ENCODE results near the gene CCDC18.
A peak's percentile ranks its signal among the peaks of the same experiment; 100 is the strongest.

CCDC18 gene

GRCh38 chr1:93302078-93302477 is 121.6 kb downstream of the CCDC18 start:
- DNase-seq (ENCODE audit: low read depth in 1 of 2, low spot score in 1 of 2): no peak

GRCh38 chr1:93304716-93305138 is 124.2 kb downstream of the CCDC18 start:
- DNase-seq (ENCODE audit: low read depth in 1 of 2, low spot score in 1 of 2): peak in 1 of 2 donors; percentile 3

DNA sequence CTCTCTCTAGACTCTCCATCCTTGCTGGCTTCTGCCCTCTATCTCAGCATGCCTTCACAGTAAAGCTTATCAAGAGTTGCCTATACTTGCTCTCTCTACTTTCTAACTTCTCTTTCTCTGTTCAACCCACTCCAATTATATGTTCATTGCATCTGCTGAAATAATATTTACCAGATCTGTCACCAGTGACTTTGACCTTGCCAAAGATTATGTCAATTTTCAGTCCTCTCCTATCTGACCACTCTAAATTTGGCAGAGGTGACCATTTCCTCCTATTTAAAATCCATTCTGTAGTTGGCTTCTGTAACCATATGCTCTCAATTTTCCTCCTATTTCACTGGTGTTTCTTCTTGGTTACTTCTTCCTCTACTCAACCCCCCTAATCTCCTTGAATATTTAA is 126.4 kb downstream of the CCDC18 start:
- DNase-seq (ENCODE audit: low read depth in 1 of 2, low spot score in 1 of 2): no peak

DNA sequence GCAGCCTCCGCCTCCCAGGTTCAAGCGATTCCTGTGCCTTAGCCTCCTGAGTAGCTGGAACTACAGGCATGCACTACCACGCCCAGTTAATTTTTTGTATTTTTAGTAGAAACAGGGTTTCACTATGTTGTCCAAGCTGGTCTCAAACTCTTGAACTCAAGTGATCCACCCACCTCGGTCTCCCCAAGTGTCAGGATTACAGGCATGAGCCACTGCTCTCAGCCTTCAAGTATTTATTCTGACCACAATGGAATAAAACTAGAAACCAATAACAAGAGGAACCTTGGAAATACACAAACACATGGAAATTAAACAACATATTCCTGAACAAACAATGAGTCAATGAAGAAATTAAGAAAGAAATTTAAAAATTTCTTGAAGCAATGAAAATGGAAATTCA is 132.5 kb downstream of the CCDC18 start:
- DNase-seq (ENCODE audit: low read depth in 1 of 2, low spot score in 1 of 2): no peak

GRCh38 chr1:93317207-93317606 is 136.7 kb downstream of the CCDC18 start:
- DNase-seq (ENCODE audit: low read depth in 1 of 2, low spot score in 1 of 2): no peak

- no peak for DNase-seq (ENCODE audit: low read depth in 1 of 2, low spot score in 1 of 2)
Measured at GRCh38 chr1:93317943-93318342, 137.4 kb downstream of the CCDC18 start.

GRCh38 chr1:93321720-93322119 is 141.2 kb downstream of the CCDC18 start:
- DNase-seq (ENCODE audit: low read depth in 1 of 2, low spot score in 1 of 2): no peak

DNA sequence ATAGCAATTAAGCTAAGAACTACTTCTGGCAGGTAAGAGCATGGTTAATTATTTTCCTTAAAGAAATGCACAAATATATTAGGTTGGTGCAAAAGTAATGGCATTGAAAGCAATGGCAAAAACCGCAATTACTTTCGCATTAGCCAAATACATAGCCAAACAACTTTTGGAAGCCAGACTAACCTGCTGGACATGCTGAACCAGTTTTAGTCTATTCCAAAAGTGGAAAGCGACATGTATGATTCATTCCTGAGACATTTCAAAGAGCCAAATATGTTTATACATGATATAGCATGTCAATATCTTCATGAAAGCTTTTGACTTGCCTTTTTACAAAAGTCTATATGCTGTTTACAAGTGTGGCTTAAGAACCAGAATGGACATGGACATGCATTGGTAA is 141.8 kb downstream of the CCDC18 start:
- no peak for DNase-seq (ENCODE audit: low read depth in 1 of 2, low spot score in 1 of 2)

DNA sequence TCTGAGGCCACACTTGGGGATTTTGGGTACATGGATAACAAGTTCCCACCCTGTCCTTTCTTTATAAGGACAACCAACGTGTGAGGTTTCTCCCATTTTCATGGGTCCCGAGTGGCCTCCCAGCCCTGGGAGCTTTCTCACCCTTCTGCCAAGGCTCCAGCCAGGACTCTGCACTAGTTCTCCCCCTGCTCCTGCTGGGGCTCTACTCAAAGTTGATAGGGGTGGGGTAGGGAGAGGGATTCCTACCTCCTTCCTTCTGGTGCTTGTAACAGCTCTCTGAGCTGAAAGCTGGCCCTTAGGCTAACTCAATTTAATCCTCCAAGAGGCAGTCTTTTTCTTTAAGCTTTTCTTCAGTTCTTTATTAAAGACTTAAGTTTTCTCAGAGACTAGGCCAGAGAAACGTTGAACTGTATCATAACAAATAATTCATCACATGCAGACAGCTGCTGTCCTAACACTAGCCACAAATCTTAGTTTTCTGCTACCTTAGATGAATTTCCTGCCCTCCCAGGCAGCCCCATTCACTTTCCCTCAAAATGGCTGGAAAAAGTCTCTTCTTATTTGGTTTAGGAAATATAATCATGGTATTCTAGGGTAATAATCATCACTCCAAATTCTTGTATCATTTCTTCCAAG is 142.8 kb downstream of the CCDC18 start:
- no peak for DNase-seq (ENCODE audit: low read depth in 1 of 2, low spot score in 1 of 2)

DNA sequence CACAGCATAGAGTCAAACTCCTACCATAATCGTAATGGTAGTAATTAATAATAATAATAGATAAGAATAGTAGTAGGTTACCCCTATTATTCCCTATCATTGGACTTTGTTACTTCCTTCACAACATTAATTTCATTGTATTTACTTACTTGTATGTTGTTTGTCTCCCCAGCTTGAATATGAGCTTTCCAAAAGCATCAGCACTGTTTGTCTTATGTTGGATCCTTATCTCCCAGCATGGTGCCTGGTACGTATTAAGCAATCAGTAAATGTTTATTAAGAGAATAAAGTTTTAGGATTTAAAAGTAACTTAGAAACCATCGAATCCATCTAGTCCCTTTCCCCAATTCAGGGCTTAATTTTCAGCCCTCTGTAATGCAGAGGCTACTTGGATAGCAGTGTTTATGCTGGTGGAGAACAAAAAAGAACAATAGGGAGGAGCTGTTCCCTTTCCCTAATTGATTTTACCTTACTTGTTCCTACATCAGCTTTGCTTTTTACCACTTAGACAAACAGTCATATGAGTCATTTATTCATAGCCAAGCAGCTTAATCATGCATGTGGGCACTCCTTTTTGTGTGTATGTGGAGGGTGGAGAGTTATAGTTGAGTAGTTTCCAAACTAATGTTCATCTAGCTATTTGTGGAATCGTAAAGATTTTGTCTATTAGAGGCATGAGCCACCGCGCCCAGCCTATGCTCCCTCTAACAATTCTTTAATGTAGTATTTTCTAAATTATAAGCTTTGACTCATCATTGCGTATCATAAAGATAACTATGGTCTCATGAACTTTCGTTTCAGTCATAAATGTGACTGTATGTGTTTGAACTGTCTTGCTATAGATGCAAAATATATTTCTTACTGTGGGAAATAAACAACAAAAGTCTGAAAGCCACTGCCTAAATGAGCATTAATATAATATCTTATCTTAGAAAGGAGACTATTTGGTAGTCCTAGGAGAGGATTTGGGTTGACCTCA is 144.3 kb downstream of the CCDC18 start:
- no peak for DNase-seq (ENCODE audit: low read depth in 1 of 2, low spot score in 1 of 2)

All from stimulated activated CD4-positive, alpha-beta T cell treated with anti-CD3 and anti-CD28 coated beads, Interleukin-15, amount 100 ng/mL, for 1 hour (primary cell).